Right renal pelvis (tissue), 4 donors: ENCODE measurements around the gene ANKRD62. TPM values are rescaled to one million over a fixed set of nuclear protein-coding genes. Genes with fewer than 3 reads are reported as not detected.
"Not testable (repeated sequence)": the region's sequence is repeated elsewhere in the genome, so short reads cannot be mapped to it uniquely, and the experiment has no call there.

Experiments used
- DNase-seq, 4 donors: peaks; one replicate each; pipeline ENCODE4 v3.0.0-alpha.2; 2013; ENCODE audit warnings: low read depth in 4 of 4, low spot score in 3 of 4, missing footprints in 1 of 4
- polyA plus RNA-seq, 4 donors: library from polyadenylated mRNA; unstranded; fragments of 120-200 nt; gene quantifications; one replicate each; pipeline ENCODE4 v1.2.1, GENCODE V29; 2013; ENCODE audit not compliant: insufficient read length in 4 of 4

ANKRD62 gene
- polyA plus RNA-seq, 4 donors, result 0.05 to 0.20 (median 0.08) TPM

GRCh38 chr18:12092398-12093229, 1.0 kb upstream of the ANKRD62 start:
- no peak for DNase-seq

GRCh38 chr18:12098374-12098773, 4.7 kb downstream of the ANKRD62 start:
- no peak for DNase-seq

GRCh38 chr18:12099160-12099559, 5.5 kb downstream of the ANKRD62 start:
- no peak for DNase-seq

GRCh38 chr18:12101266-12101665, 7.6 kb downstream of the ANKRD62 start:
- no peak for DNase-seq

- no peak for DNase-seq
These were observed 8.6 kb downstream of the ANKRD62 start for GRCh38 chr18:12102136-12102842.

- DNase-seq, result no peak
These were observed 12.8 kb downstream of the ANKRD62 start for GRCh38 chr18:12106471-12106870.

GRCh38 chr18:12109836-12110235, 16.2 kb downstream of the ANKRD62 start:
- no peak for DNase-seq

GRCh38 chr18:12113999-12114646, 20.5 kb downstream of the ANKRD62 start:
- DNase-seq, result no peak

GRCh38 chr18:12119358-12119757, 25.7 kb downstream of the ANKRD62 start:
- DNase-seq, result no peak

GRCh38 chr18:12121175-12122042, 27.8 kb downstream of the ANKRD62 start:
- no peak for DNase-seq

- DNase-seq, result not testable (repeated sequence)
These were observed 28.4 kb downstream of the ANKRD62 start for GRCh38 chr18:12122043-12122389.

GRCh38 chr18:12127647-12128046, 34.0 kb downstream of the ANKRD62 start:
- not testable (repeated sequence) for DNase-seq

- DNase-seq, result not testable (repeated sequence)
These were observed 45.2 kb downstream of the ANKRD62 start for GRCh38 chr18:12138831-12139230.

GRCh38 chr18:12140866-12141265, 47.2 kb downstream of the ANKRD62 start:
- DNase-seq, result not testable (repeated sequence)

GRCh38 chr18:12141778-12142177, 48.1 kb downstream of the ANKRD62 start:
- not testable (repeated sequence) for DNase-seq

GRCh38 chr18:12149431-12149830, 55.8 kb downstream of the ANKRD62 start:
- DNase-seq, result not testable (repeated sequence)

- DNase-seq, result no peak
These were observed 60.7 kb downstream of the ANKRD62 start for GRCh38 chr18:12154361-12154760.

- DNase-seq, result no peak
These were observed 62.4 kb downstream of the ANKRD62 start for GRCh38 chr18:12155996-12156395.

- no peak for DNase-seq
These were observed 65.8 kb downstream of the ANKRD62 start for GRCh38 chr18:12159446-12159845.

- no peak for DNase-seq
These were observed 69.1 kb downstream of the ANKRD62 start for GRCh38 chr18:12162786-12163185.
